Measurements from ENCODE around the gene KPTN. TPM values are rescaled to one million over a fixed set of nuclear protein-coding genes. Genes with fewer than 3 reads are reported as not detected.
A peak's percentile ranks its signal among the peaks of the same experiment; 100 is the strongest.

The KPTN gene
- polyA plus RNA-seq, 1 donor, result 8.3 TPM

DNA sequence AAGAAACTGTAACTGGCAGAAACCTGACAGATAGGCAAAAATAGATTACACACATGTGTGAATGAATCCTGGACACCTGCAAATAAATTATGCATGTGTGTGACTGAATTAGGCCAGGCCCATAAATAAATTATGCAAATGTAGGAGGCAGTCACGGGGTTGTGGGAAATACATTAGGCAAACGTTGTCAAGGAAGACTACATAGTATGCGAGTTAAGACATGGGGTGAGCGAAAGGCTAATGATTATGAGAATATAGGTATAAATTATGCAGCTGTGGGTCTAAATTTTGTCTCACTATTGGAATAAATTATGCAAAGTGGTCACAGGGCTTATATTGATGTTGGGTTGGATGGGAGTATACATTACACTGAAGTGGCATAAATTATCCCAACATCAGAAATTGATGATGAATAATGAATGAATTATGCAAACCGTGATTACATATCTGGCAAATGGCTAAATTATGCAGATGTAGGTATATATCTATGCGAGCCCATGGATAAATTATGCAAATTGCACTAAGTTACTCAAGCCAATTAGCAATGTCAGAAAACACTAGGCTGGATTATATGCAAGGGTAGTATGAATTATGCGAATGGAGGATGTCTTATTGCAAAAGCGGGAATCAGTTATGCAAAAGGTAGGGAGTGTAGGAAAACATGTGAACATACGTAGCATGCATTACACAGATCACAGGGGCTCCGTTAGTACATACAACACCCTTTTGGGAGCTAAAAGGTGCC is 19.2 kb downstream of the KPTN start:
- no peak for DNase-seq

DNA sequence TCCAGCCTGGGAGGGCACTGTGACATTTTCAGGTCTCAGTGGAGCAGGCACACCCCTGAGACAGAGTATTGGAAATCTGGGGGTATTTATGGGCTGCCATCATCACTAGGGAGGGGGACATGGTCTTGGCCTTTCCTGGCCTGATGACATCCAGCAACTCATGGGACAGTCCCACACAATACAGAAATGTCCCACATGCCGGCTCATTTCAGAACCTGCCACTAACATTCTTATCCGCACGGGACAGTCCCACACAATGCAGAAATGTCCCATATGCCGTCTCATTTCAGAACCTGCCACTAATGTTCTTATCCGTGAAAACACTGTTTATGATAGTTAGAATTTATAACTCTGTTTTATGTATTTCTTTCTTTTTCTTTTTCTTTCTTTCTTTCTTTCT is 22.1 kb downstream of the KPTN start:
- no peak for DNase-seq

DNA sequence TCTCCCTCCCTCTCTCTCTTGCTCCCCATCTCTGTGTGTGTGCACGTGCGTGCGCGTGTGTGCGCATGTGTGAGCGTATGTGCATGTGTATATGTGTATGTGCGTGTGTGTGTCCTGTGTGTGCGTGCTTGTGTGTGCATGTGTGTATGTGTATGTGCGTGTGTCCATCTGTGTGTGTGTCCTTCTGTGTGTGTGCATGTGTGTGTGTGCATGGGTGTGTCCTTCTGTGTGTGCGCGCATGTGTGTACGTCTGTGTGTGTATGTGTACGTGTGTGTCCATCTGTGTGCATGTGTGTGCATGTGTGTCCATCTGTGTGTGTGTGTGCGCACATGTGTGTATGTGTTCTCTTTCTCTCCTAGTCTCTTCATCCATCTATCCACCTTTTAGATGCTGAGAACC is 24.5 kb downstream of the KPTN start:
- no peak for DNase-seq

- no peak for DNase-seq
These were observed 25.3 kb downstream of the KPTN start for GRCh38 chr19:47458672-47459071.

DNA sequence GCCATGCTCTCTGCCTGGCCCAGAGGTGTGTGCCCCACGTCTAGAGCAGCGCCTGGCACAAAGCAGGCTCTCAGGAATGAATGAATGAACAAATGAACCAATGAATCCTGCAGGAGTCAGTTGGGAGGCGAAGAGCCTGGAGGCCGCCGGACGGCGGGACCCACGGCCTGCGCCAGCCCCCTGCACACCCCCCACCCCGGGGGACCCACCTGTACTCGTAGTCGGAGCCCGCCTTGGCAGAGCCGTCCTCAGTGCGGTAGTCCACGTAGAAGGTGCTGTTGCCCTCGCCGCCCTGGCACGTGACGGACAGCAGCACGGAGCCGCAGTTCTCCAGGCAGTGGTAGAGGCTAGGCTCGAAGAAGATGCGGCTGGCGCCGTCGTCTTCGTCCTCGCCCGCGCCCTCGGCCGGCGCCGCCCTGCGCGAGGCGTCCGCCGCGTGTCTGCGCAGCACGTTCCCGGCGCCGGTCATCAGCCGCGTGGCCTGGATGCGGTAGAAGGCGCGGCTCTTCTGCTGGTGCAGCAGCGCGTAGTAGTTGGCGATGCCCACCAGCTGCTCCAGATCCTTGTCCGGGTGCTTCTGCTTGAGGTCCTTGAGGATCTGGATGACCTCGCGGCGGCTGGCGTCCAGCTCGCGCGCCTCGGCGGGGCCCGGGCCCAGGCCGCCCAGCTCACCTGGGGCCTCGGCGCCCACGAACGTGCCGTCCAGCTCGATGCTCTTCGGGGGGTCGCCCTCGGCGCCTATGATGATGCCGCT is 27.1 kb downstream of the KPTN start:
- no peak for DNase-seq

GRCh38 chr19:47450478-47450877 is 33.5 kb downstream of the KPTN start:
- DNase-seq, result no peak

GRCh38 chr19:47448360-47448727 is 35.7 kb downstream of the KPTN start:
- DNase-seq, result no peak

- no peak for DNase-seq
These were observed 36.3 kb downstream of the KPTN start for GRCh38 chr19:47447470-47448359.

DNA sequence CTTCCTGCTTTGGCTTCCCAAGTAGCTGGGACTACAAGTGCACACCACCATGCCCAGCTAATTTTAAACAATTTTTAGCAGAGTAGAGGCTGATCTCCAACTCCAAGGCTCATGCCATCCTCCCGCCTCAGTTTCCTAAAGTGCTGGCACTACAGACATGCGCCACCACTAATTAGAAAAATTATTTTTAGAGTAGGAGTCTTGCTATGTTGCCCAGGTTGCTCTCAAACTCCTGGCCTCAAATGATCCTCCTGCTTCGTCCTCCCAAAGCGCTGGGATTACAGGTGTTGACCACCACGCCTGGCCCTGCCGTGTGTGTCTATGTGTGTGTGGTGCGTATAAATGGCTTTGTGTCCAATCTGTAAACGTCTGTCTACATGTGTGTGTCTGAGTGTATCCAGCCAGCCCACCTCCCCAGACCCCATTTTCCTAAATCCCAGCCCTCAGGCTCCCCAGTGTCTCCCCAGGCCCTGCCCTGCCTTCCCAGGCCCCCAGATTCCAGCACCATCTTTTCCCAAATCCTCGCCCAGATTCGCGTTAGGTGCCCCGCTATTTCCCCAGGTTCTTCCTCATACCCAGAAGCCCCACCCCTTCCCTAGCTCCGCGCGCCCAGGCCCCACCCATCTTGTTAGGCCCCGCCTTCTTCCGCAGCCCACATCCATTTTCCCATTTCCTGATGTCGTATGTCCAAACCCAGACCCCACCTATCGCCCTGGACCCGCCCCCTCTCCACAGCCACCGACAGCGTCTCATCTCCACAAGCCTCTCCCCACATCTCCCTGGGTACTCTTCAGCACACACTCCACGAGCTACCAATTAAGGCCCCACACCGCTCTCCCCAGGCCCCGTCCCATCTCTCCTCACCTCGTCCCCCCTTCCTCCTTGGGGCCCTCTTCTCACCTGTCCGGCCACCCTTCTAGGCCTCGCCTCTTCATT is 37.2 kb downstream of the KPTN start:
- no peak for DNase-seq

DNA sequence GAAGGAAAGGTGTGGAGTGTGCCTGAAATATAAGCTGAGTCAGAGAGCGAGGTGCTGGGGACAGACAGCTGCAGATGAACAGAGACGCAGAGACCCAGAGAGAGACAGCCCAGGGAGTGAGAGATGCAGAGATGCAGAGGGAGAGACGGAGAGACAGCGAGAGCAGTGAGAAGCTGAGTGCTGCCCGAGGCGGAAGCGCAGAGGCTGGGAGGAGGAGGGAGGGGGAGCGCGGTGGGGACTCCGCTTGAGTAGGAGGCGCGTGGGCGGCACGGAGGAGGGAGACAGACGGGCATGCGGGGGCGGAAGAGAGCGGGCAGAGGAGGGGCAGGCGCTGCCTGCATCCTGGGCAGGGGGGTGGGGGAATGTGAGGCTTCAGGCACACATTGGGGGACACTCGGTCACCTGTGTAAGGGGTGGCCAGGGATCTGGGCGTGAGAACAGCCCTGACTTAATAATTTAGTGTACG is 38.0 kb downstream of the KPTN start:
- no peak for DNase-seq

DNA sequence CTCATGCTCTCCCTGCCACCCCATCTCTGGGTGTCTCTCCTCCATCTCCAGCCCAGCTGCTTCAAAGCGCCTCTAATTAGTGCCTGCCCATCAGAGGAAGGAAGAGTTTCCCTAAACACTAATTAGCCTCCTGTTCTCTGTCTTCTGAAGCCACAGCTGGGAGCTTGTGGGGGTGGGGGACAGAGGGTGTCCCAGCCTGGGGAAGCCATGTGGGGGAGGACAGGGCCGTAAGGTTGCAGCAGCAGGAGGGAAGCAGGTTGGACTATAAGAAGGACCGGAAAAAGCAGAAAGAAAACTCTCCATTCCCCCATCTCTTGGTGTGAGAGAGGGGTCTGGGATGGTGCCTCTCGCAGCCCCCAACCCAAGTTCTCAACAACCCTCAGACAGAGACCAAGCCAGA is 38.5 kb downstream of the KPTN start:
- no peak for DNase-seq

DNA sequence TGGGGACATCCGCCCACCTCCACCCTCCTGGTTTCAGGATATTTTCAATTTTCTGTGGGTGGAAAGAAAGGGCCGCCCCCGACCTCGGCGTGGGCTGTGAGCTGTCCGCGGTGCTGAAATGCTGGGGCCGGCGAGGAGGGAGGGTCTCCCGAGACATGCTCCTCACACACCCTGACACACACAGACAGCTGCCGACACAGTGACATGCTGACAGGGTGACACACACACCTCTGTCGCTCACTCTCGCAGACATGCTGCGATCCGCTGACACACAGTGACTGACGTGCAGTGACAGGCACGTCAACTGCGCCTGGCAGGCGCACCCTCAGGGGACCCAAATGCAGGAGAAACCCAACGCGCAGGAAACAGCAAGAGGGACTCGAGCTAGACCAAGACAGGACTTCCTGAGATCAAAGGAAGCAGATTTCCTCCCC is 39.6 kb downstream of the KPTN start:
- no peak for DNase-seq

- DNase-seq, result no peak
These were observed 40.7 kb downstream of the KPTN start for GRCh38 chr19:47443331-47443730.

DNA sequence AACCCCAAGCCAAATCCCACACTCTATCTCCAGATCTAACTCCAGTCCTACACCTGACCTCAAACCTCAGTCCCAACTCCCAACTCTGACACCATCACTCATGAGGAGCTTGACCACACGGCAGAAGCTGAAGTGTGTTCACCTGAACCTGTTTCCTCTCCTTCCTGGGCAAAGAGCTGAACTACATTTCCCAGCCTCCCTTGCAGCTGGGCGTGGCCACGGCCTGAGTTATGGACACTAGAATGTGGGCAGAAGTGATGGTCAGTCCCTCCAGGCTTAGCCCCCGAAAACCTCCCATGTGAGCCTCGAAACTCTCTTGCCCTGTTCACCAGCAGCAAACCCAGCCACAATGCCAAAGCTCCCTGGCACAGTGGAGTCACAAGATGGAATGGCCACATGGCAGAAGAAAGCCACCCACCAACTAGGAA is 45.2 kb downstream of the KPTN start:
- no peak for DNase-seq

DNA sequence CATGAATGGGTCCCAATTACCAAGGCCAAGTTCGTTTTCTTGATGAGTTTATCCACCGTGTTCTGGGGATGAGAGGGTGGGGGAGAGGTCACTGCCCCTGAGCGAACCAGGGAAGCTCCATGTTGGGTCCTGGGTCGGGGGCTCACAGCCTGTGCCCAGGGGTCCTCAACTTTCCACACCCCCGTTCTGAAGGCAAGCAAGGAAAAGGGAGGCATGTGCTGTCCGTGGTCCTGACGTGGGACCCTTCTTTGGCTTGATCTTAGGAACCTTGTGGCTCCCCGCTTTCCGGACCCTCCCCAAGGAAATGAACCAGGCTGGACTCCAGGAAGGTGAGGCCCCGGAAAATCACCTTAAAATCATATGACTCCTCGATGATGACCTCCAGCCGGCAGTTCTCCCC is 46.5 kb downstream of the KPTN start:
- no peak for DNase-seq

DNA sequence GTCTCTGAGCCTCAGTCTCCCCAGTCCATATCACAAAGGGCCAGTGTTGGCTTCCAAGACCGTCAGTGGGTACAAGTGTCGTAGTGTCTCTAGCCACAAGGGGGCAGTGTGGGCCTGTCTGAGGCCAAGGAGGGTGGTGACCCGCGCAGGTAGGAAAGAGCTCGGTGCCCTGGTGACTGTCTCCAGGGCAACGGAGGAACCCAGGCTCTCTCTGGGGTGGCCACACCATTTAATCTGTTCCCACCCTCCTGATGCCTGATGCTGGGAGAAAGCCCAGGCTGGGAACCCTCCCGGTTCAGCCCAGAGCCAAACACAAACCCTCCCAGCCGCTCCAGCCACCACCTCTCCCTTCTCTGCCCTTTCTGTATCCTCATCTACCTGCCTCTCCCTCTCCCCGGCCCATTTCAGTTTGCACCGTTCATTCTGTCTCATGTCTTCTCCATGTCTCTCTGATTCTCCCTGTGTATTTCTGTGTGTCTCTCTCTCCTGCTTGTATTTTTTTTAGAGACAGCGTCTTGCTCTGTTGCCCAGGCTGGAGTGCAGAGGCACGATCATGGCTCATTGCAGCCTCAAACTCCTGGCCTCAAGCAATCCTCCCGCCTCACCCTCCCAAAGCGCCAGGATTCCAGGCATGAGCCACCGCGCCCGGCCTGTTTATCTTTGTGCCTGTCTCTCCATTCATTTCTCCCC is 47.2 kb downstream of the KPTN start:
- DNase-seq, result peak; percentile 66

DNA sequence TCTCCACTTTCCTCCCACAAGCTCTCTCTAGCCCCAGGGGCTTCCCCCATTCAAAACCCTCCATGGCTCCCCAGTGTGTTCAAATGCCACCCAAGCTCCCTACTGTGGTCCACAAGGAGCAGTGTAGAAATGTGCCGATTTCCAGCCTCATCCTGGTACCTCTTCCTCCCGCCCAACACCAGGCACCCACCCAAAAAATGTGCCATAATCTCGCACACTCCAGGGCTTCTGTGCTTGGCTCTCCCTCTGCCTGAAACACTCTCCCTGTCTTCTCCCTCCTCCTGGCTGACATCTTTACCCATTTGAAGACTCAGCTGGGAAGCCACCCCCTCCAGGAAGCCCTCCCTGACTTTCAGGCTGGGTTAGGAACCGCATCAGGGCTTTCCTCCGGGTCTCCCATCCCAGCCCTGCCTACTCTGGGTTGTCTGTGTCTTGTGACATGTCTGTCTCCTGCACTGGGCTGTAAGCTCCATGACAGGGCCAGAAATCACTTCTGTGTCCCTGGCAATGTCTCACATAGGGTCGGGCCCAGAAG is 48.1 kb downstream of the KPTN start:
- DNase-seq, result no peak

DNA sequence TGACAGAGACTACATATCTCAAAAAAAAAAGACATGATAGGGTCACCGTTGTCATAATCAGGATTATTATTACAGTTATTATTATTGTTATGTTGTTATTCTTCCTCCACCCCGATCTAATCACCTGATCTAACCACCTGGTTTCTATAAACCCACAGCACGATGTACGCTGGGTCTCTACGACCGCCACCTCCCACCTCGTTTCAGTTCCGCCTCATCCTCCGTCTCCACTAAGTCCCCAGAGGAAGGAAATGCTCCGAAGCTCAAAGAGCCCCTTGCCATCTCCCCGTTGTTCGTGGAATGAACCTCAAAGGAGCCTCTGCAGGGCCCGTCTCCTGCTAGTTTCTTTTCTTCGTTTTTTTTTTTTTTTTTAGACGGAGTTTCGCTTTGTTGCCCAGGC is 48.8 kb downstream of the KPTN start:
- DNase-seq, result no peak

DNA sequence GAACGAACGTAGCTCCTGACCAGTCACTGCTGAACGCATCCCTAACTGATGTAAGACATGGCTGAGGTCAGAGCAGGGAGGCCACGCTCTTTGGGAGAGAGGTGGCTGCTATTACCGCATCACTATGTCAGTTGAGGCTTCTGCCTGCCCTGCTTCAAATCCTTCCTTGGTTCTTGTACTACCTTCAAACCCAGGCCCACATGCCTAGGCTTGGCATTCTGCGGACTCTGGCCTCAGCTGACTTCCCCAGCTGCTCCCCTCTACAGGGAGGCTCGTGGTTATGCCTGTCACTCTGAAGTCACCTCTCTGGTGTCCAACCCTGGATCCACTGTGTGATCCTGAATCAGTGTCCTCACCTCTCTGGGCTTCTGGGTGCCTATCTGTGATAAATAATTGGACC is 49.9 kb downstream of the KPTN start:
- DNase-seq, result no peak

GRCh38 chr19:47433121-47433520 is 50.9 kb downstream of the KPTN start:
- DNase-seq, result no peak

- DNase-seq, result no peak
These were observed 51.5 kb downstream of the KPTN start for GRCh38 chr19:47432499-47432898.
